ENCODE data around the gene AACS.
"Not testable (repeated sequence)": the region's sequence is repeated elsewhere in the genome, so short reads cannot be mapped to it uniquely, and the experiment has no call there.

The AACS gene

GRCh38 chr12:125057708-125058107, 7.5 kb upstream of the AACS start:
- no peak for DNase-seq

GRCh38 chr12:125061229-125061628, 4.0 kb upstream of the AACS start:
- DNase-seq = no peak

- not testable (repeated sequence) for DNase-seq
These were observed 1.7 kb upstream of the AACS start for GRCh38 chr12:125063522-125063921.

- DNase-seq = no peak
These were observed 743 bp upstream of the AACS start for GRCh38 chr12:125064492-125064891.

GRCh38 chr12:125065919-125066570, 810 bp downstream of the AACS start:
- DNase-seq = no peak

- no peak for DNase-seq
These were observed 3.2 kb downstream of the AACS start for GRCh38 chr12:125068391-125068790.

- DNase-seq = no peak
These were observed 4.4 kb downstream of the AACS start for GRCh38 chr12:125069616-125070015.

- no peak for DNase-seq
These were observed 4.9 kb downstream of the AACS start for GRCh38 chr12:125070112-125070511.

- DNase-seq = no peak
These were observed 5.6 kb downstream of the AACS start for GRCh38 chr12:125070661-125071390.

- no peak for DNase-seq
These were observed 6.2 kb downstream of the AACS start for GRCh38 chr12:125071456-125071855.

- no peak for DNase-seq
These were observed 7.3 kb downstream of the AACS start for GRCh38 chr12:125072496-125072895.

GRCh38 chr12:125074294-125074693, 9.1 kb downstream of the AACS start:
- DNase-seq = not testable (repeated sequence)

GRCh38 chr12:125076103-125076502, 10.9 kb downstream of the AACS start:
- DNase-seq = no peak

GRCh38 chr12:125079084-125079483, 13.8 kb downstream of the AACS start:
- no peak for DNase-seq

GRCh38 chr12:125079648-125080645, 14.7 kb downstream of the AACS start:
- DNase-seq = no peak

- DNase-seq = no peak
These were observed 16.2 kb downstream of the AACS start for GRCh38 chr12:125081427-125081826.

GRCh38 chr12:125083072-125083471, 17.8 kb downstream of the AACS start:
- no peak for DNase-seq

GRCh38 chr12:125088199-125088598, 23.0 kb downstream of the AACS start:
- DNase-seq = not testable (repeated sequence)

- DNase-seq = no peak
These were observed 23.8 kb downstream of the AACS start for GRCh38 chr12:125089083-125089482.

GRCh38 chr12:125089626-125090025, 24.4 kb downstream of the AACS start:
- DNase-seq = no peak

GRCh38 chr12:125090437-125090836, 25.2 kb downstream of the AACS start:
- DNase-seq = no peak

- DNase-seq = no peak
These were observed 26.2 kb downstream of the AACS start for GRCh38 chr12:125091401-125091800.

- DNase-seq = no peak
These were observed 27.1 kb downstream of the AACS start for GRCh38 chr12:125092108-125092871.
